GM19043 (cell line): ENCODE results near the gene MUC5AC.

Experiments
- ATAC-seq: cut with Tn5 transposase; IDR thresholded peaks from one replicate; pipeline ENCODE4 v1.9.1; 2021; ENCODE audit warnings: low read depth; ENCODE audit not compliant: unreplicated experiment

MUC5AC gene

DNA sequence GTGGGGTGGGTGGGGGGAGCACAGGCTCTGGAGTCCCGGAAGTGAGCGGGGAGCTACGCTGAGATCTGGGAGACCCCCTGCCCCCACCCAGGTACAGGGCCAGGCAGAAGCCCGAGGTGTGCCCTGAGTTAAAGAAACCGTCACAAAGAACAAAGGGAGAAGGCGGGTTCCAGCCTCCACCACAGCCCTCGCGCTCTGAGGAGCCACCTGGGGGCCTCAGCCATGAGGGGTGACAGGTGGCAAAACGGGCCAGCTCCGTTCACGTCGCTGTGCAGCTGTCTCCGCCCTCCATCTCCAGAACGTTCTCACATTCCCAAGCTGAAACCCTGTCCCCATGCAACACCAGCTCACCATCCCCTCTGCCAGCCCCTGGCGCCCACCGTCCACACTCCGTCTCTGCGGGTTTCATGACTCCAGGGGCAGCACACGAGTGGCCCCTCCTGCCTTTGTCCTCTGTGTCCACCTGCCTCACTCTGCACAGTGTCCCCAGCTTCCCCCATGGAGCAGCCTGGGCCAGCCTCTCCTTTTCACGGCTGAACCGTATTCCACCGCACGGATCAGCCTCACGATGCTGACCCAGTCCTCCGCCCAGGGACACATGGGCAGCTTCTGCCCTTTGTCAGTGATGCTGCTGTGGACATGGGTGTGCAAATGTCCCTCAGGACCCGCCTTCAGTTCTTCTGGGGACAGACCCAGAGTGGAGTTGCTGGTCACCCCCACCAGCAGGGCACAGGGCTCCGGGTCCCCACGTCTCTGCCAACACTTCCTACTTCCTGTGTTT is 63.4 kb downstream of the MUC5AC start:
- no peak for ATAC-seq

DNA sequence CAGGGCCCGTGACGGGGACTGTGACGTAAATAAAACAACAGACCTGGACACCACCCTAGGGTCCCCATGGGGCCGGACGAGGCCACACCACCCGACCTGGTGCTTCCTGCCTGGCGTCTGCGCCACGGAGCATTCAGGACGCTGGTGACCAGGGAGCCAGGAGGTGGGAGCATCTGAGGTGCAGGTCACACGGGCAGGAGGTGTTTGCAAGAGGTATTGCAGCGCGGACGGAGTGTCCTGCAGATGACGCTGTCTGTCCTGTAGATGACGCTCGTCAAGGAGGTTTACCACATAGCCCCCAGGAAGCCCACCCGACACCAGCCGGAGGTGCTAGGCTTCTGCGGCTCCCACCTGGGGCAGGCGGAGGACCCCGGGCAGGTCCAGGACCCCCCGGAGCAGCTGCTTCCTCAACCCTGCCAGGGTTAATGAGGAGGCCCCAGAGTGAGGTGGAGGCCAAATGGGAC is 64.1 kb downstream of the MUC5AC start:
- no peak for ATAC-seq

DNA sequence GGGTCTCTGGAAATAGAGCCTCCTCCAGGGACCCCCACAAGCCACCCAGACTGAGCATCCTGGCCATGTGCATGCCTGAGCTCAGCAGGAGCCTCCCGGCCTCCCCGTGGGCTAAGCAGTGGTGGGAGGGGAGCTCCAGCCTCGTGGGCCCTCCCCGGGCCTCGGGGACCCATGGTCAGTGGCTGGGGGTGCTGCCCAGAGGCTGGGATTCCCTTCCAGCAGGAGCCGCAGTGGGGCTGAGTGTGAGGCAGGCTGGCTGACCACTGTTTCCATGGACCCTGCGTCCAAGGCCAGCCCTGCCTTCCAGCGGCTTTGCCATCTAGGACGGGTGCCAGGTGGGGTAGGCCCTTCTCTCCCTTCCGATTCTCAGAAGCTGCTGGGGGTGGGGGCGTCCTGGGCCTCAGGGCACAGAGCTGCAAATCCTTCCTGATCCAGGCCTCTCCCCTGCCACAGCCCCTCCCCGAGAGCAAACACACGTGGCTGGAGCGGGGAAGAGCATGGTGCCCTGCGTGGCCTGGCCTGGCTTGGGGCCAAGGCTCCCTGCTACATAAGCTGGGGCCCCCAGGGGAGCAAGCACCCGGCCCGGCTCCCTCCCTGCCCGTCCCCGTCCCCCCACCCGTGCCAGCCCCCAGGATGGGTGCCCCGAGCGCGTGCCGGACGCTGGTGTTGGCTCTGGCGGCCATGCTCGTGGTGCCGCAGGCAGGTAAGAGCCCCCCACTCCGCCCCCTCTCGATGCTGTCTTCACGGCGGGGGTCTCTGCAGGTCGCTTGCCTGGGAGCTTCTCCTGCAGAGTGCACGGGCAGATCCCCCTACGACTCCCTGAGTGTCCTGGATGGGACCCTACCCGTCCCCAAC is 65.0 kb downstream of the MUC5AC start, which contains the start of gene MUC5B:
Gene MUC5B (plus strand): TSS at position 576 of the 855 bp plus-strand sequence. CDS start 58 bp downstream, at position 634.
- ATAC-seq = no peak

DNA sequence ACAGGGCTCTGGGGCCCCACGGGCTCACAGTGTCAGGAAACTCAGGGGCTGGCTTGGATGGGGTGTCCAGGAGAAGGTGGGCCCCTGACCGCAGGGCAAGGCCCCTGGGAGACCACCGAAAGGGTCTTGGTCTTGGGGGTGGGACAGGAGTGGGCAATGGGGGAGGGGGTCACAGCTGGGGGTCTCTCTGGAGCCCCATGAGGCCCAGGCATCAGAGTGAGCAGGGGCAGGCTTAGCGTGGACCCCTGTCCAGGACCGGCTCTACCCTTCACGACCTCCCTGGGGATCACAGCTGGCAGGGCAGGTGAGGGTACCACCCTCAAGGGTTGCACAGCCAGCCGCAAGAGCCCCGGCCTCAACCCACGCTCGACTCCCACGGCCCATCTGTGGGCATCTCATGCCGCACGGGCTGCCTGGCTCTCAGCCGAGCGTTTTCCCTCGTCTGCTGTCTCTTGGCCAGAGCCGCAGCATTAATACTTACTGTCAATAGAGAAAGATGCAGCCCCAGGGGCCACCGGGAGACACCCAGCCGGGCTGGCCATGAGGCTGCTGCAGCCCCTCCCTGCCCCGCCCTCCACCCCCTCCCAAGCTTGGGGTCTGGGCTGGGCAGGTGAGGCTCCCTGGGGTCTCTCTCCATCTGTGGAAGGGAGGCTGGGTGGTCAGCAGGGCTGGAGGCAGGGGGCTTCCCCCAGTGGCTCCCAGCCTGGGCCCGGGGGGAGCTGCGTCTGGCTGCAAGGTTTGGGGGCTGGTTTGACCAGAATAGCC is 65.8 kb downstream of the MUC5AC start:
- ATAC-seq = no peak

DNA sequence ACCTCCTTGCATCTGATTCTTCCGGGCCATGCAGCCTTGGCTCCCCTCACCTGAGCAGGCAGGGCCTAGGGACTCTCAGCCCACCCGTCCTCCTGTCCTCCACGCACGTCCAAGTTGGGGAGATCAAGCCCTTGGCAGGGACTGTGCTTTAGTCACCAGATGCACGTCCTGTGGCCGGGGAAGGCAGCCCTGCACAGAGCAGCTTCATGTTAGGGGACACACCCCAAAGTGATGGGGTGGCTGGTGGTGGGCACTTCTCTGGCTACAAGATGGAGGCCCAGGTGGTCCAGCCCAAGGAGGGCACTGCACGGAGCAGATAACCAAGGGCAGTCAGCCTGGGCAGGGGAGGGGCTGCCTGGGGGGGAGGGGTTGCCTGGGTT is 66.3 kb downstream of the MUC5AC start:
- no peak for ATAC-seq

DNA sequence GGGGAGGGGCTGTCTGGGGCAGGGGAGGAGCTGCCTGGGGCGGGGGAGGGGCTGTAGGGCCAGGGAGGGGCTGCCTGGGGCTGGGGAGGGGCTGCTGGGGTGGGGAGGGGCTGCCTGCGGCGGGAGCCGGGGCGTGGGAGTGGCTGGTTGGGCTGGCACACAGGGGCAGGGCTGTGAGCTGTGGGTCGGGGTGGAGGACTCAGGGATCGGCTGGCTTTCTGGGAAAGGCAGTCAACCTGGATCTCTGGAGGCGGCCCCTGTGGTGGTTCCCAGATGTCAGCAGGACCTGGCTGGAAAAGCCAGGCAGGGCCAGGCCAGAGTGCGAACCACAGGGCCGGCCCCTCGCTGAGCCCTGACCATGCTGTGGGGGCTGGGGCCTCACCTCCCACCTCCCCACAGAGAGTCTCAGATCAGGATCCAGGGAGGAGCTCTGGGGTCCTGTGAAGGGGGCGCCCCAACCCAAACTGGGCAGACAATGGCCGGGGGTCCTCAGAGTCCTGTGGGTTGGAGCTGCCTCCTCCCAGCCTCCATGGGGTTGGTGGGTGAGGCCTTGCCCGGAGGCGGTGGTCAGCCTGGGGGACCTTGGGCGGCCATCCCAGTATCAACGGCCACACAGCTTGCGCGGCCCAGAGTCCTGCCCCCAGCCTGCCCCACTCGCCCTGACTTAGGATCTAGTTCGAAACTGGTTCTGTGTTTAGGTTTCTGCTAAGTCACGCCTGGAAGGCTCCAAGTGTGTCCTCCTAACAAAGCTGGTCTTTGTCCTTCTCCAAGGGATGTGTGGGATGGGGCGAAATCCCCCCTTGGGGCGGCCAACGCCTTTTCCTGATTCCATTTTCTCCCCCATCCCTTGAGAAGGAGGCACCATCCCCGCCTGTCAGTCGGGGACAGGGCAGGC is 67.0 kb downstream of the MUC5AC start:
- no peak for ATAC-seq

DNA sequence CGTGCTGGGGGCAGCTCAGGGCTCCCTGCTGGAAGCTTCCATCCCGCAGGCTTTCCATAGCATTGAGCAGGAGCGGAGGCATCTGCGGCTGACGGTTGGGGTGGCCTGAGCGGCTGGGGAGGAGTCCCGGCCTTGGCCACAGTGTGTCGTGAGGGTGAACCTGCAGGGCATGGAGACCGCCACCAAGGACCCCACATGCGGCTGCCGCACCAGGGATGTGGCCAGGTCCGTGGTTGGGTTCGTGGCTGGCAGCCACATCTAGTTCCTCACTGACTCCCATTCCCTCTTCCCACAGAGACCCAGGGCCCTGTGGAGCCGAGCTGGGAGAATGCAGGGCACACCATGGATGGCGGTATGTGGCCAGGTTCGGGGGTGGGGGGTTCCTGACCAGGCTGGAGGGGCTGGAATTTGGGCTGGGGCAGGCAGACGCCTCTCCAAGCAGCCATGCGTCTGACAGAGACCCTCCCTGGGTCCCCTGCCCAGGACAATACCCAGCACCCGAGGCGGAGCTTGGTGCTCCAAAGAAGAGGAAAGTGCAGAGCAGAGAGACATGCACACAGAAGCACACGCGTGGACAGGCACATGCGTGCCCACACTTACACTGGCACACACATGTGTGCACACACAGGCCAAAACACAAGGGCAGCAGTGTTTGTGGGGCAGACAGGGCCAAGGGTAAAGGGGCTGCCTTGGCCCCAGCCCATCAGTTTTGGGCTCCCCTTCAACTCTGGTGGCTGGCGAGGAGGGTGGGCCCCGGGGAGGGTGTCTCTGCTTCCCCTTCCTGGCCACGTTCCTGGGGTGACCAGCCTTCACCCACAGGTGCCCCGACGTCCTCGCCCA is 67.9 kb downstream of the MUC5AC start:
- no peak for ATAC-seq

DNA sequence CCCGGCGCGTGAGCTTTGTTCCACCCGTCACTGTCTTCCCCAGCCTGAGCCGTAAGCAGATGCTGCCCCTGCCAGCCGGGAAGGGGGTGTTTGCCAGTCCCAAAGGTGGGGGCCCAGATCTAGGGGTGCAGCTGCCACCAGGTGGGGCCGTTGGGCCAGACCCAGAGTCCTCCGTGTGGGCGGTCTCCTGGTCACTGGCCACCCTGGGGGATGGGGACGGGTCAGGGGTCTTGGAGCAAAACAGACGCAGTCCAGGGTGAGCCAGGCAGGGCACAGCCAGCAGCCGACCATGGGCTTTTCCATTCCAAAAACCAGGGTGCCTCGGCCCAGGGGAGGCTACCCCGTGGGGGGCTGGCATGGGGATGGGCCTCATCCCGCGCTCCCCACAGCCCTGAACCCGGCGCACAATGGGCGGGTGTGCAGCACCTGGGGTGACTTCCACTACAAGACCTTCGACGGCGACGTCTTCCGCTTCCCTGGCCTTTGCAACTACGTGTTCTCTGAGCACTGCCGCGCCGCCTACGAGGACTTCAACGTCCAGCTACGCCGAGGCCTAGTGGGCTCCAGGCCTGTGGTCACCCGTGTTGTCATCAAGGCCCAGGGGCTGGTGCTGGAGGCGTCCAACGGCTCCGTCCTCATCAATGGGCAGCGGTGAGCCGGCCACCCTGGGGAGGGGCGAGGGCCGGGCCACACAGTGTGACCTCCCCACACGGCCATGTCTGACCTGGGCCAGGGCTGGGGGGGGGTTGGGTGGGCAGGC is 68.7 kb downstream of the MUC5AC start:
- no peak for ATAC-seq

DNA sequence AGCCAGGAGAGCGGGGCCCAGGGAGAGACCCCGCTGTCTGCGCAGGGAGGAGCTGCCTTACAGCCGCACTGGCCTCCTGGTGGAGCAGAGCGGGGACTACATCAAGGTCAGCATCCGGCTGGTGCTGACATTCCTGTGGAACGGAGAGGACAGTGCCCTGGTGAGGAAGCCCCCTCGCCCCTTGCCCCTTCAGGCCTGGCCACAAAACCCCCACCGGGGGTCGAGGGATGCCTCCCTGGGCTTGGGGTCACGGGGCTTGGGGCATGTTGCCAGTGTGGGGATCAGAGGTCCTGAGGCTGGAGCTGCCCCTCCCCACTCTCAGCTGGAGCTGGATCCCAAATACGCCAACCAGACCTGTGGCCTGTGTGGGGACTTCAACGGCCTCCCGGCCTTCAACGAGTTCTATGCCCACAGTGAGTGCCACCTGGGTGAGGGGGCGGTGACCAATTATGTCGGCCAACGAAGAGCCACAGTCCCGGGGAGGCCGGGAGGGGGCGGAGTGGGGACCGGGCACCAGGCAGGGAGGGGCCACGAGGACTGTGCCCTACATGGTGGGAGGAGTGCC is 69.3 kb downstream of the MUC5AC start:
- no peak for ATAC-seq

DNA sequence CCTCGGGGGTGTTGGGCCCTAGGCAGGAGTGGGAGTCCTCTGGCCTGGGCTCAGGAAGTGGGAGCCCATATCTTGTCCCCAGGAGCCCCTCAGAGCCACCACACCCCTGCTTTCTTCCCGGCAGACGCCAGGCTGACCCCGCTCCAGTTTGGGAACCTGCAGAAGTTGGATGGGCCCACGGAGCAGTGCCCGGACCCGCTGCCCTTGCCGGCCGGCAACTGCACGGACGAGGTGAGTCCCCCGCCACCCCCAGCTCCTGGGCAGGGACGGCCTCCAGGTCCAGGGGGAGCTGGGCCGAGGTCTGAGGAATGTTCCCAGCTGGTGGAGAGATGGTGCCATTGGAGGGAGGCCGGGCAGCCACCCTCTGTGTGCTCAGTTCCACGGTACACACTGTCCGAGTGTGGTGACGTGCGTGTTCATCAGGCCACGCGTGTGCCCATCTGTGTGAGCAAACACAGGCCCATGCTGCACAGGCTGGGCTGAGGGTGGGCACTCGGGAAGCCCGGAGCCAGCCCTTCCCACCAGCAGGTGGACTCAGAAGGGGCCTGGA is 69.9 kb downstream of the MUC5AC start:
- ATAC-seq = no peak

DNA sequence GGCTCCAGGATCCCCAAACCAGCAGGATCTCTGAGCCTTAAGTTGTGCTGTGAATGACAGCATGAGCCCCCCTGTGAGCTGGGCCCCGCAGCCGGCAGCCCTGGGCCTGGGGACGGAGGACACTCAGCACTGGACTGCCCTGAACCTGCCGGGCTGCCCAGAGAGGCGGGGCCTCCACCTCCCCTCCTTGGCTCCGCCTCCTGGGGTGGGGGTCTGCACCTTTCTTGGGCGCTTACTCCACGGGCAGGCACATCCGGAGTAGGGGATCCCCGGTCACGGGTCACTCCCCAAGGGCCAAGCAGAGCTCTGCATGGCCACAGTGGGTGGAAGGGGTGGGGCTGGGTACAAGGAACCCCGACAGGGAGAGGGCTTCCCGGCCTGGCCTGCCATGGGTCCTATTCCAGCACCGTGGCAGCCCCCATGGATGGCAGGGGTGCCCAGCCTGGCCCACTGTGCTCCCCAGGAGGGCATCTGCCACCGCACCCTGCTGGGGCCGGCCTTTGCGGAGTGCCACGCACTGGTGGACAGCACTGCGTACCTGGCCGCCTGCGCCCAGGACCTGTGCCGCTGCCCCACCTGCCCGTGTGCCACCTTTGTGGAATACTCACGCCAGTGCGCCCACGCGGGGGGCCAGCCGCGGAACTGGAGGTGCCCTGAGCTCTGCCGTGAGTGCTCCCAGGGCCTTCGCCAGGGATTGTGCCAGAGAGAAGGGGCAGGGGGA is 70.5 kb downstream of the MUC5AC start:
- no peak for ATAC-seq

DNA sequence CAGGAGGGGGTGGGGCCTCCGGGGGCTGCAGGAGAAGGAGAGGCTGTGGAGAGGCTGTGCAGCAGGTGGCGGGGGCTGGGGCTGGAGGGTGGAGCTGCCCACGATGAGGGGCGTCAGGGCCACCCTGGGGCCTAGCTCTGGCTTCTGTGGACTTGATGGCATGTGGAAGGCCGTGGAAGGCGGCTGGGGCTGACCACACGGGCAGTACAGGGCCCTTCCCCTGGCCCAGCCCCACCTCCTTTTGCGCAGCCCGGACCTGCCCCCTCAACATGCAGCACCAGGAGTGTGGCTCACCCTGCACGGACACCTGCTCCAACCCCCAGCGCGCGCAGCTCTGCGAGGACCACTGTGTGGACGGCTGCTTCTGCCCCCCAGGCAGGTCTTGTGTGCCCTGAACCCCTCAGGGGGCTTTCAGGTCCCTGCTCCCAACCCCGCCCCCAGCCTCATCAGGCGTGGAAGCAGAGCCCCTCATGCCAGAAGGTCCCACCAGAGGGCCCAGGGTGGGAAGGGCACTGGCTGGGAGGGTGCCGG is 71.2 kb downstream of the MUC5AC start:
- no peak for ATAC-seq

DNA sequence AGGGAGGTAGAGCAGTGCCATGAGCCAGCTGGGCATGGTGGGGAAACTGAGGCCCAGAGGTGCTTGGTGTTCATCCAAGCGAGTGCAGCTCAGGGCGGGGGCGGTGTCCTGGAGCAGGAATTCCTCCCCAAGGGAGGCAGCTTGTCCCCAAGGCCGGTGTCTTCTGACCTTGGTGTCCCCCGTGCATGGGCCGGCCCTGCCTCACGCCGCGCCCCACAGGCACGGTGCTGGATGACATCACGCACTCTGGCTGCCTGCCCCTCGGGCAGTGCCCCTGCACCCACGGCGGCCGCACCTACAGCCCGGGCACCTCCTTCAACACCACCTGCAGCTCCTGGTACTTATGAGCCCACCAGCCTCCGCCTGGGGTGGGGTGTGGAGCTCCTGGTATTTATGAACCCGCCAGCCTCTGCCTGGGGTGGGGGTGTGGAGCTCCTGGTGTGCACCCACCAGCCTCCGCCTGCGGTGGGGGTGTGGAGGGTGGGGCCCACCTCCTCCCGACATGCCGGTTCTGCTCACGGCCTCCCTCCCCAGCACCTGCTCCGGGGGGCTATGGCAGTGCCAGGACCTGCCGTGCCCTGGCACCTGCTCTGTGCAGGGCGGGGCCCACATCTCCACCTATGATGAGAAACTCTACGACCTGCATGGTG is 71.8 kb downstream of the MUC5AC start:
- no peak for ATAC-seq

DNA sequence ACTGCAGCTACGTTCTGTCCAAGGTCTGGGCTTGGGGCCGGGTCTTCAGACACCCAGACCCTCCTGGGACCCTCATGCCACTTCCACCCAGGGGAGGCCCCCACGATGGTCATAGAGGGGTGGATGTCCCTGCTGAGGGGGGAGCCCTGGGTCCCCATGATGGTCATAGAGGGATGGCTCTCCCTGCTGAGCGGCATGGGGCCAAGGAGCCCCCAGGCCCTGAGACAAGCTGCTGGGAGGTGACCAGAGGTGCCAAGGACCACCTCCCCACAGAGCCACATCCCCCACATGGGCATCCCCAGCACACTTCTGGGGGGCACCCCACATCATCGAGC is 72.3 kb downstream of the MUC5AC start:
- no peak for ATAC-seq

DNA sequence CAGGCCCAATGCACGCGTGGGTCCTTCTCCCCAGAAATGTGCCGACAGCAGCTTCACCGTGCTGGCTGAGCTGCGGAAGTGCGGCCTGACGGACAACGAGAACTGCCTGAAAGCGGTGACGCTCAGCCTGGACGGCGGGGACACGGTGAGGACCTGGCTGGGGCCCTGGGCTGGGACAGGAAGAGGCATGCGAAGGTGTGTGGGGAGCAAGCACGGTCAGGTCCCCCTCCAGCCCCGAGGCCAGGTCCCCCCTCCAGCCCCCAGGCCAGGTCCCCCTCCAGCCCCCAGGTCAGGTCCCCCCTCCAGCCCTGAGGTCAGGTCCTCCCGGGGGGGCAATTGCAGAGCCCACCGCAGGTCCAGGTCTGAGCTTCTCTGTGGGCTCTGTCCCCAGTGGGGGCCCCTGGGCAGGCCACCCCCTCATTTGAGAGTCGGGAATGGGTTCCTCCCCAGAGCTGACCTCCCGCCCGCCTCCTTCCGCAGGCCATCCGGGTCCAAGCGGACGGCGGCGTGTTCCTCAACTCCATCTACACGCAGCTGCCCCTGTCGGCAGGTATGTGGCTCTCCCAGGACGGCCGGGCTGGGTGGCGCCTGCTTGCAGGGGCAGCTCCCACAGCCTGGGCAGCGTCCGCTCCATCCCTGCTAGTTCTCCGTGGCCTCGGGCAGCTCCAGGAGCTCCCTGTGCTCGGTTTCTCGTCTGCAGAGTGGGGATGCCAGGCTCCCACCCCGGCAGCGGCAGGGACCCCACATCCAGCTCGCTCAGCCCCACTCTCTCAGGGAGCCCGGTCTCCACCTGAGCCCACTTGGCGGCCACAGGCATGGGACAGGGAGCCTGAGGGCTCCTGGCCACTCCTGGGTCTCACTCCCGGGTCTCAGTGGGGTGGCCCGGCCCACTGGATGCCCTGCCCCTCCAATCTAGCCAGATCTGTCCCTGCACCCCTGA is 73.0 kb downstream of the MUC5AC start:
- no peak for ATAC-seq
